H1 (cell line): ENCODE data around the gene SIRT6. TPM values are rescaled to one million over a fixed set of nuclear protein-coding genes. Genes with fewer than 3 reads are reported as not detected.
A peak's percentile ranks its signal among the peaks of the same experiment; 100 is the strongest.

ENCODE experiments used
- CTCF ChIA-PET: fragments of 300-600 bp; sonication (Branson Sonifier 250); formaldehyde crosslinking; loops from one replicate; lab custom pipeline; 2021; ENCODE audit not compliant: partially characterized antibody; lab: Charles Lee
- POLR2A ChIA-PET: fragments of 300-600 bp; sonication (Branson Sonifier 250); formaldehyde crosslinking; loops from one replicate; lab custom pipeline; 2021; ENCODE audit warnings: inconsistent platforms; ENCODE audit not compliant: partially characterized antibody; lab: Charles Lee
- DNase-seq, 2 experiments: peaks; one replicate each; pipeline versions ENCODE4 v3.0.0 to v3.0.0-alpha.2; 2010 to 2022; ENCODE audit warnings: low spot score in 2 of 2, low read depth in 1 of 2, mixed read lengths in 1 of 2
- FAIRE-seq: peaks from 2 replicates; lab custom pipeline; 2011; peaks lifted over from hg19 to GRCh38; lab: Jason Lieb, UNC
- H2AFZ ChIP-seq: 2 replicates; pipeline ENCODE4 v1.8.1; 2012; ENCODE audit warnings: low read length, inconsistent platforms
- H2AK5ac ChIP-seq: 2 replicates; pipeline ENCODE4 v1.6.1; 2013; ENCODE audit warnings: low read depth, low read length
- H2BK120ac ChIP-seq: replicated peaks from 2 replicates; pipeline ENCODE3; 2013; ENCODE audit warnings: low read depth, low read length, inconsistent platforms
- H2BK12ac ChIP-seq: 2 replicates; pipeline ENCODE4 v1.6.1; 2013; ENCODE audit warnings: low read depth, low read length
- H2BK15ac ChIP-seq: 2 replicates; pipeline ENCODE4 v1.6.1; 2013; ENCODE audit warnings: low read length
- H2BK20ac ChIP-seq: 2 replicates; pipeline ENCODE4 v1.6.1; 2013; ENCODE audit warnings: low read length
- H2BK5ac ChIP-seq: 2 replicates; pipeline ENCODE4 v1.6.1; 2013; ENCODE audit warnings: low read depth, low read length
- H3K14ac ChIP-seq: 2 replicates; pipeline ENCODE4 v1.6.1; 2013; ENCODE audit warnings: inconsistent platforms; ENCODE audit not compliant: insufficient read length
- H3K18ac ChIP-seq: 2 replicates; pipeline ENCODE4 v1.6.1; 2013; ENCODE audit warnings: low read length; ENCODE audit errors: extremely low read depth
- H3K23ac ChIP-seq: 2 replicates; pipeline ENCODE4 v1.6.1; 2013; ENCODE audit warnings: inconsistent platforms; ENCODE audit not compliant: insufficient read length
- H3K23me2 ChIP-seq: 2 replicates; pipeline ENCODE4 v1.6.1; 2013; ENCODE audit warnings: low read depth, low read length
- H3K27ac ChIP-seq: 2 replicates; pipeline ENCODE4 v1.6.1; 2011; ENCODE audit warnings: low read depth, low read length, inconsistent platforms
- H3K27me3 ChIP-seq, 4 experiments: replicated peaks in 1 of 4; 1 replicate in 1 of 4; 2 replicates in 3 of 4; pipeline versions ENCODE4 v1.6.1 to v1.8.1; 2011 to 2013; ENCODE audit warnings: low read length in 3 of 4, mild to moderate bottlenecking in 3 of 4, inconsistent platforms in 2 of 4, mixed read lengths in 2 of 4, moderate library complexity in 1 of 4; ENCODE audit not compliant: control insufficient read depth in 3 of 4, insufficient read depth in 3 of 4; ENCODE audit errors: extremely low read depth in 1 of 4
- H3K36me3 ChIP-seq, 4 experiments: 2 replicates each; pipeline versions ENCODE4 v1.6.1 to v1.8.1; 2011 to 2013; ENCODE audit warnings: mild to moderate bottlenecking in 4 of 4, low read length in 3 of 4, moderate library complexity in 2 of 4, control low read depth in 1 of 4, inconsistent platforms in 1 of 4; ENCODE audit not compliant: insufficient read depth in 4 of 4, control insufficient read depth in 2 of 4
- H3K4ac ChIP-seq: replicated peaks from 2 replicates; pipeline ENCODE3; 2013; ENCODE audit warnings: low read length, low read depth, mixed read lengths, inconsistent platforms; ENCODE audit not compliant: insufficient read length
- H3K4me1 ChIP-seq, 4 experiments: replicated peaks in 1 of 4; 1 replicate in 1 of 4; 2 replicates in 3 of 4; pipeline versions ENCODE4 v1.6.1 to v1.8.1; 2011 to 2013; ENCODE audit warnings: low read length in 3 of 4, inconsistent platforms in 2 of 4, mixed read lengths in 1 of 4; ENCODE audit not compliant: insufficient read depth in 4 of 4, control insufficient read depth in 3 of 4
- H3K4me2 ChIP-seq, 2 experiments: 2 replicates each; pipeline versions ENCODE4 v1.6.1 to v1.8.1; 2011 to 2013; ENCODE audit warnings: low read depth in 2 of 2, low read length in 2 of 2, control low read depth in 1 of 2, inconsistent platforms in 1 of 2, mild to moderate bottlenecking in 1 of 2; ENCODE audit not compliant: insufficient read depth in 1 of 2
- H3K4me3 ChIP-seq, 4 experiments: fragments of 200-600, 300-600 bp in 1 of 4; sonication (generic), shearing (Covaris generic), sonication (Bioruptor Twin) in 1 of 4; 2 replicates each; pipeline versions ENCODE4 v1.5.1 to v1.8.1; 2011 to 2016; ENCODE audit warnings: low read length in 4 of 4, low read depth in 3 of 4, control low read depth in 2 of 4, inconsistent platforms in 2 of 4, mild to moderate bottlenecking in 2 of 4, mixed read lengths in 1 of 4, moderate library complexity in 1 of 4; ENCODE audit not compliant: insufficient read depth in 2 of 4; ENCODE audit errors: extremely low read depth in 1 of 4
- H3K56ac ChIP-seq: replicated peaks from 2 replicates; pipeline ENCODE3; 2013; ENCODE audit warnings: low read depth, mild to moderate bottlenecking, mixed read lengths, low read length, inconsistent platforms; ENCODE audit not compliant: insufficient read length
- H3K79me1 ChIP-seq: 2 replicates; pipeline ENCODE4 v1.6.1; 2013; ENCODE audit warnings: low read depth, low read length, control low read depth
- H3K79me2 ChIP-seq, 2 experiments: 2 replicates each; pipeline versions ENCODE4 v1.6.1 to v1.8.1; 2012 to 2013; ENCODE audit warnings: low read length in 2 of 2, mild to moderate bottlenecking in 2 of 2, inconsistent platforms in 1 of 2; ENCODE audit not compliant: insufficient read depth in 2 of 2, control insufficient read depth in 1 of 2
- H3K9ac ChIP-seq, 4 experiments: replicated peaks in 1 of 4; 1 replicate in 1 of 4; 2 replicates in 3 of 4; pipeline versions ENCODE4 v1.6.1 to v1.8.1; 2011 to 2013; ENCODE audit warnings: low read depth in 3 of 4, low read length in 3 of 4, control low read depth in 2 of 4, mild to moderate bottlenecking in 2 of 4, moderate library complexity in 2 of 4, inconsistent platforms in 1 of 4; ENCODE audit errors: extremely low read depth in 1 of 4
- H3K9me3 ChIP-seq, 2 experiments: 2 replicates each; pipeline versions ENCODE4 v1.6.1 to v1.8.1; 2012 to 2013; ENCODE audit warnings: mild to moderate bottlenecking in 2 of 2, moderate library complexity in 2 of 2, control low read depth in 1 of 2, inconsistent platforms in 1 of 2, low read depth in 1 of 2, low read length in 1 of 2, mixed read lengths in 1 of 2; ENCODE audit not compliant: insufficient read depth in 2 of 2
- H4K20me1 ChIP-seq, 2 experiments: replicated peaks in 1 of 2; 2 replicates each; pipeline versions ENCODE3 to v1.8.1; 2011 to 2013; ENCODE audit warnings: inconsistent platforms in 2 of 2, low read length in 2 of 2, mild to moderate bottlenecking in 1 of 2; ENCODE audit not compliant: insufficient read depth in 2 of 2, control insufficient read depth in 1 of 2
- H4K5ac ChIP-seq: 2 replicates; pipeline ENCODE4 v1.6.1; 2013; ENCODE audit warnings: low read length, low read depth, mixed read lengths, inconsistent platforms; ENCODE audit not compliant: insufficient read length
- H4K8ac ChIP-seq: 2 replicates; pipeline ENCODE4 v1.8.0; 2013; ENCODE audit warnings: mild to moderate bottlenecking, moderate library complexity, low read length, inconsistent platforms; ENCODE audit not compliant: insufficient read depth; ENCODE audit errors: extremely low read depth
- H4K91ac ChIP-seq: replicated peaks from 2 replicates; pipeline ENCODE3; 2013; ENCODE audit warnings: low read length, mixed read lengths, inconsistent platforms; ENCODE audit not compliant: insufficient read length
- CEBPB ChIP-seq: IDR thresholded peaks from 2 replicates; pipeline ENCODE4 v1.6.1; 2012; ENCODE audit warnings: low read depth, low read length
- CHD2 ChIP-seq: IDR thresholded peaks from 2 replicates; pipeline ENCODE4 v1.6.1; 2012; ENCODE audit warnings: low read length, improper control_type of control experiment
- CTCF ChIP-seq, 3 experiments: IDR thresholded peaks; 1 replicate in 2 of 3; 2 replicates in 1 of 3; pipeline versions ENCODE4 v1.5.1 to v1.6.1; 2011; ENCODE audit warnings: low read length in 3 of 3, mild to moderate bottlenecking in 3 of 3, inconsistent platforms in 2 of 3, low read depth in 1 of 3, moderate library complexity in 1 of 3; ENCODE audit not compliant: insufficient read depth in 1 of 3; ENCODE audit errors: control extremely low read depth in 1 of 3
- EP300 ChIP-seq, 2 experiments: IDR thresholded peaks; 1 replicate in 1 of 2; 2 replicates in 1 of 2; pipeline ENCODE4 v1.6.1; 2011 to 2012; ENCODE audit warnings: low read depth in 2 of 2, low read length in 2 of 2, mild to moderate bottlenecking in 2 of 2, borderline replicate concordance in 1 of 2, inconsistent platforms in 1 of 2, moderate library complexity in 1 of 2
- HDAC2 ChIP-seq, 2 experiments: fragments of 300-600 bp in 1 of 2; sonication (generic) in 1 of 2; IDR thresholded peaks; 2 replicates each; pipeline ENCODE4 v1.6.1; 2011 to 2012; ENCODE audit warnings: low read depth in 2 of 2, low read length in 2 of 2, mild to moderate bottlenecking in 2 of 2, moderate library complexity in 2 of 2, borderline replicate concordance in 1 of 2, inconsistent platforms in 1 of 2
- RAD21 ChIP-seq, 2 experiments: IDR thresholded peaks in 1 of 2; conservative IDR thresholded peaks in 1 of 2; 2 replicates each; pipeline ENCODE4 v1.6.1; 2011; ENCODE audit warnings: low read depth in 2 of 2, low read length in 2 of 2, improper control_type of control experiment in 1 of 2, inconsistent platforms in 1 of 2, mild to moderate bottlenecking in 1 of 2, moderate library complexity in 1 of 2
- TBP ChIP-seq: IDR thresholded peaks from 2 replicates; pipeline ENCODE4 v1.6.1; 2011; ENCODE audit warnings: low read depth, low read length, improper control_type of control experiment
- YY1 ChIP-seq: IDR thresholded peaks from 2 replicates; pipeline ENCODE4 v1.6.1; 2011; ENCODE audit warnings: low read depth, mild to moderate bottlenecking, low read length
- WGBS, 2 experiments: shearing (Covaris generic) in 1 of 2; methylation state at CpG; one replicate each; pipeline versions ENCODE4 v1.1.6 to v1.1.7; 2013 to 2015; ENCODE audit warnings: low lambda C conversion rate in 2 of 2, mixed read lengths in 2 of 2, inconsistent platforms in 1 of 2, low coverage in 1 of 2, missing lambda C conversion rate in 1 of 2; ENCODE audit not compliant: insufficient replicate concordance in 2 of 2, insufficient coverage in 1 of 2, insufficient read length in 1 of 2; ENCODE audit errors: extremely low coverage in 1 of 2, missing lambda C conversion rate in 1 of 2; 5-methylcytosine and 5-hydroxymethylcytosine counted together
- polyA plus RNA-seq, 7 experiments: library from polyadenylated mRNA; depleted of rRNA in 3 of 7; stranded (reverse) in 5 of 7; unstranded in 2 of 7; fragments of >200 nt in 5 of 7; fragments of 200-250 nt in 2 of 7; gene quantifications; 1 replicate in 5 of 7; 2 replicates in 1 of 7; 4 replicates in 1 of 7; pipeline versions ENCODE4 v1.2.1 to v1.2.3, GENCODE V29; 2011 to 2013; ENCODE audit warnings: missing spikeins in 2 of 7, mixed read lengths in 2 of 7
- total RNA-seq: library from RNA; stranded (reverse); fragmentation: NEBNext Ultra II Directional; extraction: Animal tissue kit (Norgen Biotek cat#: 25700); gene quantifications from 2 replicates; pipeline ENCODE4 v1.2.1, GENCODE V29; 2021

Gene SIRT6
- total and polyA plus RNA-seq, 2 of the 8 experiments (the other 6 are each of a cell fraction or from before 2014, with no cell fraction given), result 25.2 to 27.0 TPM

- Histone ChIP-seq H3K4me1 (no peaks in the 10 kb centered on the region; a peak in 1 of 7 replicates), H2AK5ac (no peak overlapping the region), H2BK15ac (no peak overlapping the region), H3K14ac (no peak overlapping the region), H2BK120ac (no peak overlapping the region), H3K36me3 (no peaks in the 10 kb centered on the region), H3K79me1 (no peaks in the 10 kb centered on the region), H3K18ac (no peak overlapping the region), H2BK12ac (no peak overlapping the region), H3K9ac (no peak overlapping the region), H4K8ac (no peak overlapping the region), H2AFZ (no peak overlapping the region), H4K91ac (no peak overlapping the region), H3K27ac (no peak overlapping the region), H4K5ac (no peak overlapping the region), H2BK5ac (no peak overlapping the region), H3K9me3 (no peaks in the 10 kb centered on the region), H3K4me2 (no peak overlapping the region), H3K23ac (no peak overlapping the region), H3K79me2 (no peaks in the 10 kb centered on the region), H2BK20ac (no peak overlapping the region), H3K4me3 (no peak overlapping the region), H3K4ac (no peak overlapping the region), H3K23me2 (no peaks in the 10 kb centered on the region), H3K56ac (no peak overlapping the region), H3K27me3 (no peaks in the 10 kb centered on the region; a peak in 1 of 7 replicates), H4K20me1 (no peaks in the 10 kb centered on the region)
- peak; percentile 21 to 99 for DNase-seq
- FAIRE-seq, result no peak
- ChIA-PET POLR2A (interaction anchor here (0.8 to 2.7 kb wide), 5 partner anchors 12 to 155 kb away, joined by 3 to 9 read pairs (median 4); partner anchors contain the start of genes EEF2, PIAS4 and YJU2), CTCF (interaction anchor here (0.6 to 7.1 kb wide), 41 partner anchors 12 to 1646 kb away, joined by 3 to 79 read pairs (median 4); partner anchors contain the start of gene CREB3L3)
- WGBS, 2 experiments, result 48% methylated on average over 14 of the region's 14 CpGs; no CpG with 5 or more reads in 1 of the 2 experiments
- TF ChIP-seq HDAC2 (IDR thresholded peaks at IDR 0.05; ENCODE audit: borderline replicate concordance in 1 of 2, low read depth in 2 of 2, low read length in 2 of 2), result peak in 1 of 2 experiments; percentile 60; a peak in 1 of 4 replicates
- 0 out of 2 replicates have a peak, but pooled peaks have one; percentile 28 for TF ChIP-seq TBP
- TF ChIP-seq YY1, result peak; percentile 56; the same call in 1 of the 2 replicates
- TF ChIP-seq EP300 (IDR thresholded peaks at IDR 0.05; ENCODE audit: borderline replicate concordance in 1 of 2, low read depth in 2 of 2, low read length in 2 of 2), result no peak
- 0 out of 2 replicates have a peak, but pooled peaks have one; percentile 37 for TF ChIP-seq CHD2
- TF ChIP-seq CTCF (IDR thresholded peaks at IDR 0.05; ENCODE audit: control extremely low read depth in 1 of 3, insufficient read depth in 1 of 3, low read depth in 1 of 3, low read length in 3 of 3), result peak; percentile 81 to 98 (median 93)
- peak; percentile 40 to 52 for TF ChIP-seq RAD21 (IDR thresholded peaks at IDR 0.05 in 1 of 2, conservative IDR thresholded peaks at IDR 0.05 in 1 of 2; ENCODE audit: low read depth in 2 of 2, low read length in 2 of 2)
- TF ChIP-seq CEBPB, result 0 out of 2 replicates have a peak, but pooled peaks have one; percentile 10
Observed at GRCh38 chr19:4139614-4140236, 42.6 kb downstream of the SIRT6 start.
